Measurements from ENCODE around the gene UBR4.

The UBR4 gene

DNA sequence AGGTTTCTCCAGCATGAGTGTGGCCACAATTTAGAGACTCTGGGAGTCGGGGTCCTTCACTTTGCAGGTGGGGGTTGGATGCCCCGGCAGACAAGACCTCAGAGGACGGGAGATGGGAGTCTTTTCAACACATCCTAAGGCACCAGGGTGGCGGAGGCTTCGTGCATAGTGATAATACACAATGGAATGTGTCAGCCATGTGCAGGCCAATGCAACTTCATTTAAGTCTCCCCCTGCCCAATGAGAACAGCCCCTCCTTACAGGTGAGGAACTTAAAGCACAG lies 177.7 kb downstream of the UBR4 start:
- Mint-ChIP-seq H3K4me1 (ENCODE audit: low read depth) (peaks cover 2% of the 10 kb centered on the region), H3K27me3 (ENCODE audit: low read depth) (peaks cover under 1% of the 10 kb centered on the region), H3K9me3 (no peaks in the 10 kb centered on the region), H3K4me3 (no peak overlapping the region), H3K27ac (no peak overlapping the region), H3K36me3 (ENCODE audit: low read depth) (no peaks in the 10 kb centered on the region)
- no peak for DNase-seq (ENCODE audit: low spot score)

DNA sequence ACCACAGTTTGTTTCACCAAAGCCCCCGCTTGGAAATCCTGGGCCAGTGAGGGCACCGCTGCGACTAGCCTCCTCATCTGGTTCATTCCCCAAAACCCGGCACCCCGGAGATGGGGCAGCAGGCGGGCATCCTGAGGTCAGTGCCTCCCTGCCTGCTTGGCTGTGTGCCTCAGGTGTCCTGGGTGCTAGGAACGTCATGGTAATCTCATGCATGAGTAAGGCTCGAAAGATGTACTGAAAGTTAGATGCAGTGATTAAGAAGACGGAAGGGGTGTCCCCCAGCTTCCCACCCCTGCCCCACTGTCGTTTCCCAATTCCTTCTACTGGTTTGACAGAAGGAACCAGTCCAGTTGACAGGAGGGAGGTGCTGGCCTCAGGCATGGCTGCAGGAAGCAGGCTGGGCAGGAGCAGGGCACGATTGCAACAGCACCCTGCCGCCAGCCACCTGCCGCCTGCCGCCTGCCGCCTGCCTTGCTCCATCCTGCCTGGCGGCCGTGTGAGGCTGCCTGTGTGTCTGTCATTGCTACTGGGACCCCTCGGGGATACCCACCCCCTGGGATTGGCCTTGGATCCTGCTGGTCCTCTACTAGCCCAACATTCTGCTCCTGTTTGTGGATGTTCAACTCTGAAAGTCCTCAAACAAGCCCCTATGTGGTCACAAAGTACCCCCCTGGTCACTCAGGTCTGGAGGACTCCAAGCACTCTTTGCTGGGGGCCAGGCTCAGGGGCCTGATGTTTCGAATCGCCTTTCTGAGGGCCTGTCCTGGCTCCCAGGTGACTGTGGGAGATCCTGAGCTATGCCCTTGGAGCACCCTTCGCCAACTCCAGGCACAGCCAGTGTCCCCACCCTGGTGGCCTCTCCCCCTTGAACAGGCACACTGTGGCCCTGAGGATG lies 180.6 kb downstream of the UBR4 start:
- peaks cover 3% of the 10 kb centered on the region for H3K27me3 Mint-ChIP-seq (ENCODE audit: low read depth)
- no peaks in the 10 kb centered on the region for H3K36me3 Mint-ChIP-seq (ENCODE audit: low read depth)
- no peak overlapping the region for H3K27ac Mint-ChIP-seq
- no peaks in the 10 kb centered on the region for H3K9me3 Mint-ChIP-seq
- H3K4me1 Mint-ChIP-seq (ENCODE audit: low read depth): peaks cover 2% of the 10 kb centered on the region
- no peak for DNase-seq (ENCODE audit: low spot score)
- no peak overlapping the region for H3K4me3 Mint-ChIP-seq

DNA sequence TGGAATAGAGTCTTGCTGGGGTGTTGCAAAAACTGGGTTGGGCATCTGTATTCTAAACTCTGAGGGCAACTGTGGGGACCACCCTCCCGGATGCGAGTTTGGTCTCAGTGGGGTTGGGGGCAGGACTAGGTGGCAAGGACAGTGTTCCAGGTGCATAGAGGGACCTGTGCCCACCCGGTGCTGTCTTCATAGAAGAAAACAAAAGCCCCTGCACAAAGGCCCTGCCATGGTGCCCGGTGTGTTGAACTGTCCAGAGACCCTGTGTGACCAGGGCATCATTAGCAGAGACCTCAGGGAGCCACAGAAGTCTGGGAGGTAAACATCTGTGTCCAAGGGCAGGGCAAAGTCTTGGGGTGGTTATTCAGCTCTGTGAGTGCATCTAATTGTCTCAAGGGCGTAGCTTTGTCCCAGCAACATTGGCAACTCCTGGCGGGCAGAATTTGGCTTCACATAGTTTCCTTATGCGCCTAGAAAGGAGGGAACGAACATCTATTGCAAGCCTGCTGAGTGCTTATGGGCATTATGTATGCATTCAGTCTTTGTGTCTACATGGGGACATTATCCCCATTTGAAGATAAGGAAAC lies 181.4 kb downstream of the UBR4 start:
- no peak for DNase-seq (ENCODE audit: low spot score)
- Mint-ChIP-seq H3K4me1 (ENCODE audit: low read depth) (peaks cover 2% of the 10 kb centered on the region), H3K27me3 (ENCODE audit: low read depth) (peaks cover 3% of the 10 kb centered on the region), H3K27ac (no peak overlapping the region), H3K9me3 (peaks cover under 1% of the 10 kb centered on the region), H3K36me3 (ENCODE audit: low read depth) (no peaks in the 10 kb centered on the region), H3K4me3 (no peak overlapping the region)

DNA sequence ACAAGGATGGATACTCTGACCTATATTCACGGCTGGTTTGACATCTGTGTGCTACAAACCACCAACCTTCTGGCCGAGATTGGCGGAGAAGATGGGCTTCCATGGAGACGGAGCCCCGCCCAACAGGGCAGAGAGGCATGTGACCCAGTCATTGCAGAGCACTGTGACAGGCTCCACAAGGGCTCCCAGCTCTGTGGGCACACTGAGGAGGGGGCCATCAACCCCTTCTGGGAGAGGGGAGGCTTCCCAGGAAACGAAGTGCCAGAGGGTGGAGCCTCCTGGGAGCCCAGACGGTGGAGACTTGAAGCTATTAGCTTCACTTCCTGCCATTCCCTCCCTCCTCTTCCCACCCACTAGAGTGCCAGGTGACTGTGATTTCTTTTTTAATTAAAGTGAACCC lies 182.0 kb downstream of the UBR4 start:
- Mint-ChIP-seq H3K27me3 (ENCODE audit: low read depth) (peaks cover 3% of the 10 kb centered on the region), H3K4me3 (no peak overlapping the region), H3K27ac (no peak overlapping the region), H3K4me1 (ENCODE audit: low read depth) (peaks cover 2% of the 10 kb centered on the region), H3K9me3 (peaks cover 4% of the 10 kb centered on the region), H3K36me3 (ENCODE audit: low read depth) (no peaks in the 10 kb centered on the region)
- no peak for DNase-seq (ENCODE audit: low spot score)

All from T-helper 2 cell treated with Interferon-gamma antibody and Interleukin-4, amounts not matched to agents 5 μg/mL and 100 μg/mL, for 36 hours (primary cell).